ENCODE measurements around the gene TRIM67. TPM values are rescaled to one million over a fixed set of nuclear protein-coding genes. Genes with fewer than 3 reads are reported as not detected.
A peak's percentile ranks its signal among the peaks of the same experiment; 100 is the strongest.

The TRIM67 gene
- total RNA-seq, 1 donor from 2014 or later = 0.11 TPM

DNA sequence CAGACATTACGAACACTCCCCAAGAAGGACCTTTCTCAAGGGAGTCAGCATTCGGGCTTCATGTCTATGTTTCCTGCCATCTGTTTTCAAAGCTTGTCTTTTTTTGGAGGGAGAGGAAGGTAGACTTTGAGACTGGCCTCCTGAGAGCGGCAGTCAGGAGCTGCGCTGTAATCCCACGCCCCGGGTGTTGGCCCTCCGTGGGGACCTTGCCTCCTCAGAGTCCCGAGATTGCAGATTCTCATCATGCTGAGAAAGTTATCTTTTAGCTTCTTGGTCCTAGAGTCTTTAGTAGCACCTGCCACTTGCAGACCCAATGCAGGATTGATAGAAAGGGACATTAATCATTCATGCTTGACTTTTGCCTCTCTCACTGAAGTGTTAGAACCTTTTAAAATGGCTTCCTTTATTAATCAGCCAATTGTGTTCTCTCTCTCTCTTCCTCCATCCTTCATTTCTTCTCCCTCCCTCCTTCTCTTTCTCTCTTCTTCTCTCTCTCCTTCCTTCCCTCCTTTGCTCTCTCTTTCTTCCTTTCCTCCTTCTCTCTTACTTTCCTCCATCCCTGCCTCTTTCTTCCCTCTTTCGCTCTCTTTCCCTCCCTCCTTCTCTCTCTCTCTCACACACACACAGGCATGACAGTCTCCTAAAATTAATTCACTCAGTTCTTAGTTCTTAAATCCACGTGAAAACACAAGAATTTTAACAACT is 54.0 kb downstream of the TRIM67 start:
- intact Hi-C loops (cut with DNase I) = no loop called here
- no peak for ATAC-seq
- DNase-seq (ENCODE audit: missing footprints) = no peak

- intact Hi-C loops (cut with DNase I) = no loop called here
- ATAC-seq (no peak), DNase-seq (ENCODE audit: missing footprints) (no peak)
Measured at GRCh38 chr1:231216498-231216897, 54.6 kb downstream of the TRIM67 start.

- DNase-seq (ENCODE audit: missing footprints) (no peak), ATAC-seq (no peak)
- intact Hi-C loops (cut with DNase I) = no loop called here
Measured at GRCh38 chr1:231217056-231217455, 55.2 kb downstream of the TRIM67 start.

GRCh38 chr1:231218078-231218477 is 56.2 kb downstream of the TRIM67 start:
- ATAC-seq (no peak), DNase-seq (ENCODE audit: missing footprints) (no peak)
- intact Hi-C loops (cut with DNase I) = no loop called here

GRCh38 chr1:231219422-231220401 is 57.9 kb downstream of the TRIM67 start:
- ATAC-seq = no peak
- DNase-seq (ENCODE audit: missing footprints) = no peak
- intact Hi-C loops (cut with DNase I) = no loop called here

GRCh38 chr1:231220801-231221200 is 58.9 kb downstream of the TRIM67 start:
- intact Hi-C loops (cut with DNase I) = no loop called here
- no peak for DNase-seq (ENCODE audit: missing footprints)
- ATAC-seq = no peak

DNA sequence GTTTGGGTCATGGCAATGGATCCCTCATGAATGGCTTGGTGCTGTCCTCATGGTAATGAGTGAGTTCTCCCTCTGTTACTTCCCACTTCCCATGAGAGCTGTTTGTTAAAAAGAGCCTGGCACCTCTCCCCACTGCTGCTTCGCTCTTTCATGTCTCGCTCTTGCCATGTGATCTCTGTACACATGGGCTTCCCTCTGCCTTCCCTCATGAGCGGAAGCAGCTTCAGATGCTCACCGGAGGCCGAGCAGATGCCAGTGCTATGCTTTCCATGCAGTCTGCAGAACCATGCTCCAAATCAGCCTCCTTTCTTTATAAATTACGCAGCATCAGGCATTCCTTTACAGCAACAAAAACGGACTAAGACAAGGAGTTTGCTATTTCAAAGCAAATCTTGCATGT is 64.3 kb downstream of the TRIM67 start:
- no peak for DNase-seq (ENCODE audit: missing footprints)
- intact Hi-C loops (cut with DNase I) = no loop called here
- ATAC-seq = no peak

DNA sequence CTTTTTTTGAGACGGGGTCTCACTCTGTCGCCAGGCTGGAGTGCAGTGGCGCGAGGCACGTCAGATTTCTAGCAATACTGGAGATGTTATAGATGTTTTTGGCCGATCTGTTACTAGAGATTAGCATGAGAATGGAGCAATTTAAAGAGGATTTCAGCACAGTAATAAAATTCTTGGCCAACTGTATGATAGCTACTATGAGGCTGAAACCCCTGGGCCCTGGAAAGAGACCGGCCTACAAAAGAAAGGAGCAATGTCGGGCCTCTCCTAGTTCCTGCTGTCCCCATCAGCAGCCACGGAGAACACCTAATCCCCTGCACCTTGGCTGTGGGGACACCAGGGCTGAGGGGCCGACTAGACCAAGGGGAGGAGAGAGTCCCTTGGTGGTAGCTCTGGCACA is 69.7 kb downstream of the TRIM67 start:
- no peak for ATAC-seq
- DNase-seq (ENCODE audit: missing footprints) = no peak
- intact Hi-C loops (cut with DNase I) = no loop called here

GRCh38 chr1:231232870-231233734 is 71.2 kb downstream of the TRIM67 start:
- ATAC-seq (no peak), DNase-seq (ENCODE audit: missing footprints) (no peak)
- intact Hi-C loops (cut with DNase I) = no loop called here

DNA sequence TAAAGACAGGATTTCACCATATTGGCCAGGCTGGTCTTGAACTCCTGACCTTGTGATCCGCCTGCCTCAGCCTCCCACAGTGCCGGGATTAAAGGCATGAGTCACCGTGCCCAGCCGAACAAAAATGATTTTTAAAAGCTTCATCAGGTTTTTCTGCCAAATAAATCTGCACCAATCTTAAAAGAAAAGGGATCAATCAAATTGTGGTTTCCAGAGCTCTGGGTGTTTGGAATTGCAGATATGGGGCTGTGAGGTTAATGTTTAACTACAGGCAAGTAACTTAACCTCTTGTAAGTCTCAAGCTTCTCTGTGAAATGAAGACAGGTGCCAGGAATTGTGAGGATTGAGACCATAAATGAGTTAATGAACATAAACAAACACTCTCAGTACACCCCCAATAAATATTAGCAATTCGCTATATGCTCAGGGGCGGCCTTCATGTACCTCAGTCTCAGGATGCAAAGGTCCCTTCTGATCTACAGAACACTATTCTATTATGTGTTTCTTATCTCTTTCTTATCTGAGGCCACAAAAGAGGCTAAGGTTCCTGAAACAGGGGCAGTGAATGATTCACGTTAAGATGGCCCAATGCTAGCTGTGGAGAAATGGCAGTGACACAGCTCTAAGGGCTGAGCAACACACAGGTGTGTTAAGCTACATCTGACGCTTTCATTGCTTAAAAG is 72.0 kb downstream of the TRIM67 start:
- ATAC-seq (no peak), DNase-seq (ENCODE audit: missing footprints) (no peak)
- intact Hi-C loops (cut with DNase I) = no loop called here

DNA sequence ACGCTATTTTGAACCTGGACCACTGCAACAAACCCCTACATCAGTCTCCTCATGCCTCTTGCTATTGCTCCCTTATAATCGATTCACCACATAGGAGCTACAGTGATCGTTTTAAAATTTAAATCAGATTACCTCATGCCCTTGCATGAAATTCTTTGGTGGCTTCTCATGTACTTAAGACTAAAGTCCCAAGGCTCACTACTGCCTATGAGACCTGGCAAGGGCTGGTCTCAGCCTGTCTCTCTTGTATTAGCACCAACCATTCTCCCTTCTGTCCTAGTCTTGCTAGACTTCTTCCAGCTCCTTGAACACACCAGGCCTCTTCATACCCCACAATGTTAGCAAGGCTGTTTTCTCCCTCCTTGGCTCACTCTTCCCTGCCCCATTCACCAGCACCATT is 72.6 kb downstream of the TRIM67 start:
- intact Hi-C loops (cut with DNase I) = no loop called here
- DNase-seq (ENCODE audit: missing footprints) (no peak), ATAC-seq (no peak)

GRCh38 chr1:231235526-231236207 is 73.8 kb downstream of the TRIM67 start:
- intact Hi-C loops (cut with DNase I) = no loop called here
- ATAC-seq (no peak), DNase-seq (ENCODE audit: missing footprints) (no peak)

DNA sequence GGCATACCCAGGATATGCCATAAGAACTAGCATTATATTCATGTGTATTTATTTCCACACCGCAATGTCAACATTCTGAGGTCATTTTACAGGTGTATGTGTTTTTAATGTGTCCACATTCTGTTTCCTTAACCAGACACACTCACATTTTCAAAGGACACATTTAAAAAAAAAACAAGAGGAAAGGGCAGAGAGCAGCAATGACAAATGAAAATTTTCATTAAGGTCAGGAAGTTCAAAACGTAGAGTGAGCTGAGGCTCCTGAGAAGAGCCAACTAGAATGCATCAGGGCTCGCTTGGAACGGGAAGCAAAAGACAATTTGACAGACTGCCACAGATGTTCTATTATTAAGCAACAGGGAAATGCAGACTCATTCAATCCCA is 74.3 kb downstream of the TRIM67 start:
- ATAC-seq (no peak), DNase-seq (ENCODE audit: missing footprints) (no peak)
- intact Hi-C loops (cut with DNase I) = no loop called here

GRCh38 chr1:231236938-231237337 is 75.1 kb downstream of the TRIM67 start:
- ATAC-seq = no peak
- DNase-seq (ENCODE audit: missing footprints) = no peak
- intact Hi-C loops (cut with DNase I) = no loop called here

GRCh38 chr1:231238298-231238697 is 76.4 kb downstream of the TRIM67 start:
- DNase-seq (ENCODE audit: missing footprints) (no peak), ATAC-seq (no peak)
- intact Hi-C loops (cut with DNase I) = no loop called here

DNA sequence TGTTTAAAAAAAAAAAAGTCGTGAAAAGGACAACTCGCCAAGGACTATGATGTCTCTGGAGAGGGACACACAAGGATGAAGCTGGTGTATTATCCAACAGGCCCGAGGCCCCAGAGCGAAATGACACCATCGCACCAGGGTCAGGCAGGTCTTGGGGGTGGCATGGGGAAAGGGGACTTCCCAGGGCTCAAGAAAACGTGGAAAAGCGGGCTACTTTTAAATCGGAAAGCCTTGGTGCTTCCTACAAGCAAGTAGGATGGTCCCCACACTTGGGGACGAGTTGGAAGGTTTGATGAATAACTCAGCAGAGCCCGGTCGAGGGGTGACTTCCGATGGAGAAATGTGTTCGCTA is 78.6 kb downstream of the TRIM67 start:
- DNase-seq (ENCODE audit: missing footprints) = no peak
- no peak for ATAC-seq
- intact Hi-C loops (cut with DNase I) = loop anchor here (10.0 kb wide), 2 partner anchors 184 to 364 kb away; partner anchors contain the start of gene EGLN1

- peak; percentile 98 for ATAC-seq
- peak; percentile 96 for DNase-seq (ENCODE audit: missing footprints)
- intact Hi-C loops (cut with DNase I) = loop anchor here (1.0 to 10.0 kb wide), 3 partner anchors 96 to 364 kb away; partner anchors contain the start of genes EGLN1 and EXOC8
Measured at GRCh38 chr1:231240883-231241735, 79.3 kb downstream of the TRIM67 start, which contains the start of gene GNPAT. Gene GNPAT, plus strand, starts transcription at chr1:231241212. Its CDS starts 167 bp downstream, at chr1:231241379.

Measured in Right ventricle myocardium inferior (tissue), 1 donor.